ENCODE measurements around the gene DIP2C.

DNA sequence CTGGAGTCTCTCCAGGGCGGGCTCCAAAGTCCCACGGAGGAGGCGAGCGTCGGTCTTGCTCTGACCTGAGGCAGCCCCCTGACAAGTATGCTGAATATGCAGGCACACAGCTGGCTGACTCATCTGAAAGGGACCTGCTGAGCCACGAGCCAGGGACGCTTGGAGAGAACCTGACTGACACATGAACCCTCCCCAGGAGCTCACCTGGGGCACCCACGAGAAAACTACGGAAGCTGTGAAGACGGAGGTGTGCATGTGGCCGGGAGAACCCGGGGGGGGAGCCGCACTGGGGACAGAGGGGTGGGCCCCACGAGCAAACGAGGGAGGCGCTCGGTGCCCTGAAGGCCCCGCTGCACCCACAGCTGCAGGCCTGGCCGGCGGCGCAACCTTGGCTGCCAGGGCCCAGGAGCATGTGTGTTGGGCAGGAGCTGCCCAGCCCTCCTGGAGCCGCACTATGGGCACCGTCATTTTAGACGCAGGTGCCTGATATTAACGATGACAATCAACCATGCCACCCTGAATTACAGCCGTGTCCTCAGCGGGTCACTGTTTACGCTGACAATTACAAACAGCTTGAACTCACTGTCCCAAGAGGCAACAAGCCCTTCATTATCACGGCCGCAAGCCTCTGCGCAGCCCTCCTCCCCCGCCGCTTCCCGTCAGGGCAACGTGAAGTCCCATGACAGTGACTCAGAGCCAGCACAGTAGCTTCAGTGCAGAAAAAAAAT lies 64.7 kb downstream of the DIP2C start:
- no peak for TF ChIP-seq FOXK2 (IDR thresholded peaks at IDR 0.05)
- no peak for TF ChIP-seq HDGF (IDR thresholded peaks at IDR 0.05; ENCODE audit: borderline replicate concordance)
- TF ChIP-seq SP1 (IDR thresholded peaks at IDR 0.05) = no peak
- TF ChIP-seq NFRKB (IDR thresholded peaks at IDR 0.05) = no peak
- TF ChIP-seq FOXM1 (IDR thresholded peaks at IDR 0.05; ENCODE audit: borderline replicate concordance) = no peak
- TF ChIP-seq SUZ12 (IDR thresholded peaks at IDR 0.05) = no peak
- TF ChIP-seq TARDBP (IDR thresholded peaks at IDR 0.05) = no peak
- no peak for TF ChIP-seq BHLHE40 (IDR thresholded peaks at IDR 0.05; ENCODE audit: borderline replicate concordance)
- TF ChIP-seq, protein P1, sequence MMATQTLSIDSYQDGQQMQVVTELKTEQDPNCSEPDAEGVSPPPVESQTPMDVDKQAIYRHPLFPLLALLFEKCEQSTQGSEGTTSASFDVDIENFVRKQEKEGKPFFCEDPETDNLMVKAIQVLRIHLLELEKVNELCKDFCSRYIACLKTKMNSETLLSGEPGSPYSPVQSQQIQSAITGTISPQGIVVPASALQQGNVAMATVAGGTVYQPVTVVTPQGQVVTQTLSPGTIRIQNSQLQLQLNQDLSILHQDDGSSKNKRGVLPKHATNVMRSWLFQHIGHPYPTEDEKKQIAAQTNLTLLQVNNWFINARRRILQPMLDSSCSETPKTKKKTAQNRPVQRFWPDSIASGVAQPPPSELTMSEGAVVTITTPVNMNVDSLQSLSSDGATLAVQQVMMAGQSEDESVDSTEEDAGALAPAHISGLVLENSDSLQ (IDR thresholded peaks at IDR 0.05) = 0 out of 2 replicates have a peak, but pooled peaks have one; percentile 3
- no peak for TF ChIP-seq FOXA1 (IDR thresholded peaks at IDR 0.05)
- no peak; the same call in 1 of the 2 replicates for TF ChIP-seq CTBP1 (IDR thresholded peaks at IDR 0.05; ENCODE audit: borderline replicate concordance)
- no peak for TF ChIP-seq ZNF384 (IDR thresholded peaks at IDR 0.05)

All from HEK293T (cell line).